DND-41 (cell line): ENCODE data around the gene STMN1.

Source experiments
- EZH2 ChIP-seq: IDR thresholded peaks from 3 replicates; pipeline ENCODE4 v1.6.1; 2012; ENCODE audit warnings: borderline replicate concordance, low read depth, mild to moderate bottlenecking, moderate library complexity, low read length, inconsistent platforms; ENCODE audit not compliant: severe bottlenecking
- TF ChIP-seq, protein P1 (sequence below): IDR thresholded peaks from 2 replicates; pipeline ENCODE4 v1.5.1; 2012; ENCODE audit warnings: borderline replicate concordance, low read length, moderate library complexity, mild to moderate bottlenecking; ENCODE audit not compliant: poor library complexity, severe bottlenecking; ENCODE audit errors: extremely low read depth

- TF ChIP-seq, protein P1, sequence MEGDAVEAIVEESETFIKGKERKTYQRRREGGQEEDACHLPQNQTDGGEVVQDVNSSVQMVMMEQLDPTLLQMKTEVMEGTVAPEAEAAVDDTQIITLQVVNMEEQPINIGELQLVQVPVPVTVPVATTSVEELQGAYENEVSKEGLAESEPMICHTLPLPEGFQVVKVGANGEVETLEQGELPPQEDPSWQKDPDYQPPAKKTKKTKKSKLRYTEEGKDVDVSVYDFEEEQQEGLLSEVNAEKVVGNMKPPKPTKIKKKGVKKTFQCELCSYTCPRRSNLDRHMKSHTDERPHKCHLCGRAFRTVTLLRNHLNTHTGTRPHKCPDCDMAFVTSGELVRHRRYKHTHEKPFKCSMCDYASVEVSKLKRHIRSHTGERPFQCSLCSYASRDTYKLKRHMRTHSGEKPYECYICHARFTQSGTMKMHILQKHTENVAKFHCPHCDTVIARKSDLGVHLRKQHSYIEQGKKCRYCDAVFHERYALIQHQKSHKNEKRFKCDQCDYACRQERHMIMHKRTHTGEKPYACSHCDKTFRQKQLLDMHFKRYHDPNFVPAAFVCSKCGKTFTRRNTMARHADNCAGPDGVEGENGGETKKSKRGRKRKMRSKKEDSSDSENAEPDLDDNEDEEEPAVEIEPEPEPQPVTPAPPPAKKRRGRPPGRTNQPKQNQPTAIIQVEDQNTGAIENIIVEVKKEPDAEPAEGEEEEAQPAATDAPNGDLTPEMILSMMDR, result no peak
- no peak for TF ChIP-seq EZH2
Measured at GRCh38 chr1:25947027-25947426, 40.8 kb upstream of the STMN1 start.
